Astrocyte (in vitro differentiated cells and primary cell): ENCODE data around the gene ARSI. TPM values are rescaled to one million over a fixed set of nuclear protein-coding genes. Genes with fewer than 3 reads are reported as not detected.

ENCODE experiments used
- DNase-seq: peaks from one replicate; pipeline ENCODE4 v3.0.0-alpha.2; 2010; ENCODE audit warnings: low read depth
- FAIRE-seq: peaks from 2 replicates; lab custom pipeline; 2011; peaks lifted over from hg19 to GRCh38; lab: Jason Lieb, UNC
- H2AFZ ChIP-seq: 2 replicates; pipeline ENCODE4 v1.6.0; 2012; ENCODE audit warnings: low read depth, low read length, inconsistent platforms
- H3K27ac ChIP-seq: 2 replicates; pipeline ENCODE4 v1.5.1; 2011; ENCODE audit warnings: low read depth, low read length, inconsistent platforms
- H3K27me3 ChIP-seq: 2 replicates; pipeline ENCODE4 v1.6.0; 2011; ENCODE audit warnings: low read length, inconsistent platforms; ENCODE audit not compliant: insufficient read depth
- H3K36me3 ChIP-seq: 2 replicates; pipeline ENCODE4 v1.5.1; 2011; ENCODE audit warnings: low read length, inconsistent platforms; ENCODE audit not compliant: insufficient read depth
- H3K4me1 ChIP-seq: 2 replicates; pipeline ENCODE4 v1.5.1; 2011; ENCODE audit warnings: low read length, inconsistent platforms; ENCODE audit not compliant: insufficient read depth
- H3K4me2 ChIP-seq: 2 replicates; pipeline ENCODE4 v1.6.0; 2012; ENCODE audit warnings: low read length, inconsistent platforms
- H3K4me3 ChIP-seq: 2 replicates; pipeline ENCODE4 v1.5.1; 2011; ENCODE audit warnings: low read depth, mild to moderate bottlenecking, low read length, inconsistent platforms; ENCODE audit not compliant: insufficient read depth
- H3K79me2 ChIP-seq: 2 replicates; pipeline ENCODE4 v1.6.0; 2012; ENCODE audit warnings: mild to moderate bottlenecking, low read length, inconsistent platforms; ENCODE audit not compliant: insufficient read depth
- H3K9ac ChIP-seq: 2 replicates; pipeline ENCODE4 v1.6.0; 2012; ENCODE audit warnings: mild to moderate bottlenecking, low read length, inconsistent platforms
- H3K9me3 ChIP-seq: 2 replicates; pipeline ENCODE4 v1.5.1; 2012; ENCODE audit warnings: low read depth, mild to moderate bottlenecking, low read length, inconsistent platforms; ENCODE audit not compliant: insufficient read depth
- H4K20me1 ChIP-seq: 2 replicates; pipeline ENCODE4 v1.6.0; 2012; ENCODE audit warnings: low read length, inconsistent platforms; ENCODE audit not compliant: insufficient read depth
- H3K27ac Mint-ChIP-seq: one replicate; pipeline ENCODE4 v1.8.0; 2021; ENCODE audit warnings: mild to moderate bottlenecking, mixed read lengths; ENCODE audit not compliant: unreplicated experiment
- H3K27me3 Mint-ChIP-seq: one replicate; pipeline ENCODE4 v1.8.0; 2021; ENCODE audit warnings: low read depth, mixed read lengths; ENCODE audit not compliant: unreplicated experiment
- H3K36me3 Mint-ChIP-seq: one replicate; pipeline ENCODE4 v1.8.0; 2021; ENCODE audit warnings: low read depth, mixed read lengths; ENCODE audit not compliant: unreplicated experiment
- H3K4me1 Mint-ChIP-seq: one replicate; pipeline ENCODE4 v1.8.0; 2021; ENCODE audit warnings: low read depth, mixed read lengths; ENCODE audit not compliant: unreplicated experiment
- H3K4me3 Mint-ChIP-seq: one replicate; pipeline ENCODE4 v1.8.0; 2021; ENCODE audit warnings: mild to moderate bottlenecking, moderate library complexity, mixed read lengths; ENCODE audit not compliant: unreplicated experiment
- H3K9me3 Mint-ChIP-seq: one replicate; pipeline ENCODE4 v1.8.0; 2021; ENCODE audit warnings: mild to moderate bottlenecking, mixed read lengths; ENCODE audit not compliant: unreplicated experiment
- CTCF ChIP-seq: IDR thresholded peaks from 2 replicates; pipeline ENCODE4 v1.5.1; 2011; ENCODE audit warnings: low read depth, mild to moderate bottlenecking, inconsistent platforms, low read length, moderate library complexity; ENCODE audit not compliant: insufficient read depth
- EZH2 ChIP-seq: IDR thresholded peaks from 2 replicates; pipeline ENCODE4 v1.6.1; 2012; ENCODE audit warnings: mild to moderate bottlenecking, low read length, inconsistent platforms; ENCODE audit not compliant: insufficient read depth
- total RNA-seq: library from RNA; stranded (reverse); gene quantifications from 2 replicates; pipeline ENCODE4 v1.2.1, GENCODE V29; 2021

Gene ARSI
- total RNA-seq, 1 donor from 2014 or later, result 23.0 TPM

- Histone ChIP-seq H4K20me1 (no peaks in the 10 kb centered on the region), H3K9me3 (no peaks in the 10 kb centered on the region), H3K79me2 (no peaks in the 10 kb centered on the region), H3K9ac (no peak overlapping the region), H3K4me1 (no peaks in the 10 kb centered on the region), H3K27me3 (no peaks in the 10 kb centered on the region), H3K4me2 (no peak overlapping the region), H3K4me3 (no peak overlapping the region), H3K36me3 (no peaks in the 10 kb centered on the region), H2AFZ (no peak overlapping the region), H3K27ac (no peak overlapping the region)
- Mint-ChIP-seq H3K9me3 (no peaks in the 10 kb centered on the region), H3K27me3 (peaks cover 10% of the 10 kb centered on the region), H3K4me1 (peaks cover 7% of the 10 kb centered on the region), H3K4me3 (no peak overlapping the region), H3K36me3 (no peaks in the 10 kb centered on the region), H3K27ac (no peak overlapping the region)
- FAIRE-seq, result no peak
- DNase-seq, result no peak
- peak; percentile 26 for TF ChIP-seq CTCF
- TF ChIP-seq EZH2, result no peak
Measured at GRCh38 chr5:150272531-150272930, 30.2 kb downstream of the ARSI start.

- Histone ChIP-seq H3K9ac (no peak overlapping the region), H3K27me3 (no peaks in the 10 kb centered on the region), H3K4me1 (no peaks in the 10 kb centered on the region), H3K9me3 (no peaks in the 10 kb centered on the region), H3K4me2 (no peak overlapping the region), H3K36me3 (no peaks in the 10 kb centered on the region), H3K27ac (no peak overlapping the region), H4K20me1 (no peaks in the 10 kb centered on the region), H3K4me3 (no peak overlapping the region), H2AFZ (no peak overlapping the region), H3K79me2 (no peaks in the 10 kb centered on the region)
- H3K36me3 Mint-ChIP-seq, result no peaks in the 10 kb centered on the region
- H3K27ac Mint-ChIP-seq, result peak overlapping the region; percentile 58
- DNase-seq, result no peak
- H3K4me1 Mint-ChIP-seq, result peaks cover 4% of the 10 kb centered on the region
- H3K9me3 Mint-ChIP-seq, result no peaks in the 10 kb centered on the region
- no peak for FAIRE-seq
- no peak overlapping the region for H3K4me3 Mint-ChIP-seq
- H3K27me3 Mint-ChIP-seq, result peaks cover 10% of the 10 kb centered on the region
- TF ChIP-seq CTCF (no peak), EZH2 (no peak)
Measured at GRCh38 chr5:150271923-150272322, 30.8 kb downstream of the ARSI start.

- TF ChIP-seq CTCF, result no peak
- no peak overlapping the region for H3K27ac ChIP-seq
Measured at GRCh38 chr5:150271296-150271692, 31.4 kb downstream of the ARSI start.

More at GRCh38 chr5:150271296-150271692, 31.4 kb downstream of the ARSI start:
- H3K9me3 Mint-ChIP-seq, result no peaks in the 10 kb centered on the region
- Histone ChIP-seq H3K4me1 (no peaks in the 10 kb centered on the region), H3K27me3 (no peaks in the 10 kb centered on the region), H3K36me3 (no peaks in the 10 kb centered on the region), H2AFZ (no peak overlapping the region), H3K4me3 (no peak overlapping the region), H3K9me3 (no peaks in the 10 kb centered on the region), H4K20me1 (no peaks in the 10 kb centered on the region), H3K4me2 (no peak overlapping the region), H3K9ac (no peak overlapping the region), H3K79me2 (no peaks in the 10 kb centered on the region)
- FAIRE-seq (no peak), DNase-seq (no peak)
- peaks cover 10% of the 10 kb centered on the region for H3K27me3 Mint-ChIP-seq
- H3K36me3 Mint-ChIP-seq, result no peaks in the 10 kb centered on the region
- H3K4me1 Mint-ChIP-seq, result peaks cover 9% of the 10 kb centered on the region
- no peak overlapping the region for H3K27ac Mint-ChIP-seq
- H3K4me3 Mint-ChIP-seq, result no peak overlapping the region
